SK-MEL-5 (cell line): ENCODE measurements around the gene GNB5. TPM values are rescaled to one million over a fixed set of nuclear protein-coding genes. Genes with fewer than 3 reads are reported as not detected.

Experiments
- DNase-seq: peaks from one replicate; pipeline ENCODE4 v3.0.0-alpha.2; 2016; ENCODE audit warnings: low read depth, low spot score
- in situ Hi-C: cut with HindIII; loops from 2 replicates; pipeline ENCODE4 v1.10.0; 2016; ENCODE audit warnings: low sequenced_read_pairs, high pct_unique_total_duplicates, low pct_unique_long_range_greater_than_20kb
- small RNA-seq, 2 experiments: library from RNA; depleted of rRNA; stranded (forward); fragments of <200 nt; gene quantifications; one replicate each; pipeline ENCODE3, GENCODE V24; 2014
- total RNA-seq: library from RNA; depleted of rRNA; stranded (reverse); fragments of >200 nt; shearing (Covaris generic); gene quantifications from 2 replicates; pipeline ENCODE4 v1.2.3, GENCODE V29; 2014; rRNA removed

Gene GNB5
- total RNA-seq, 1 experiment from 2014 or later = 28.2 TPM

- no peak for DNase-seq
- in situ Hi-C loops = no loop called here
Observed at GRCh38 chr15:52068004-52068615, 123.1 kb downstream of the GNB5 start.

GRCh38 chr15:52067545-52067926 lies 123.7 kb downstream of the GNB5 start:
- DNase-seq = no peak
- in situ Hi-C loops = no loop called here

- DNase-seq = no peak
- in situ Hi-C loops = no loop called here
Observed at GRCh38 chr15:52066842-52067544, 124.2 kb downstream of the GNB5 start.

Small RNA genes within 50 kb of the gene (small RNA-seq; reads per million reads assigned to genes)
- gene RF00019 = 0 reads per million in 2 experiments

Other genes starting within 250 kb of the GNB5 start
- 29.0 and 29.6 TPM in 2 replicates for gene LEO1, start 219.6 kb downstream of the GNB5 start, total RNA-seq
- 48.2 and 54.5 TPM in 2 replicates for gene MAPK6, start 172.2 kb downstream of the GNB5 start, total RNA-seq
- gene BCL2L10, start 78.6 kb downstream of the GNB5 start, total RNA-seq = not detected in 2 replicates
- gene MYO5C, start 104.4 kb upstream of the GNB5 start, total RNA-seq = 0.03 and 0.11 TPM in 2 replicates